ENCODE measurements around the gene TMEM231. TPM values are rescaled to one million over a fixed set of nuclear protein-coding genes. Genes with fewer than 3 reads are reported as not detected.
A peak's percentile ranks its signal among the peaks of the same experiment; 100 is the strongest.

Gene TMEM231
- total RNA-seq, 1 experiment from 2014 or later: 6.6 TPM

DNA sequence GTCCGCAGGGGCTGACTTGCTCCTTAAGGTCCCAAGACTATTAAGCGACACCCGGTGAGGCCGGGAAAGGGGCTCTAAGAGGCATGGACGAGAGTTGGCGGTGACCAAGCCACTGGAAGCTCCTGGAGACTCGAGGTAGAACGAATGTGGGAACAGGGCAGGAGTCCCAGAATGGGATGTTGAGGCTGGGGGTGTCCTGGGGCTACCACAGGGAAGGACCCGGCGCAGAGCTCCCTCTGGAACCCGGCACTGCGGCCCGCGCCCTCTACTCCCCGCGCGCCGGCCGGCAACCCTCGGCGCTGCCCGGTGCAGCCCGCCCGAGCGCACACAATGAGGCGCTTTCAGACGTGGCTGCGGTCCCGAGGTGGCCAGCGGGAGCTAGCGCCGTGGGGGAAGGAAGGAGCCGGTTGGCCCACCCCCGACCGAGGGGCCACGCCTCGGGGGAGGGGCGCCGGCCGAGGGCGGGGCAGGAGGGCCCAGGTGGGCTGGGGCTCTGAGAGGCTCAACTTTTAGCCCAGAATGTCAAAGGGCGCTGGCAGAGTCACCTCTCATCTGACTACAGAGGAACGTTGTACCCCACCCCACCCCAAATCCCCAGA, 60.9 kb downstream of the TMEM231 start, which contains the start of gene CHST6:
CHST6 (minus strand) TSS at position 366 of the 599 bp plus-strand sequence. CDS start 15,613 bp downstream, outside the sequence.
- Mint-ChIP-seq H3K27ac (ENCODE audit: unreplicated experiment) (peak within 1 kb of the TSS; percentile 65), H3K4me3 (ENCODE audit: unreplicated experiment) (peak within 1 kb of the TSS; percentile 94)

DNA sequence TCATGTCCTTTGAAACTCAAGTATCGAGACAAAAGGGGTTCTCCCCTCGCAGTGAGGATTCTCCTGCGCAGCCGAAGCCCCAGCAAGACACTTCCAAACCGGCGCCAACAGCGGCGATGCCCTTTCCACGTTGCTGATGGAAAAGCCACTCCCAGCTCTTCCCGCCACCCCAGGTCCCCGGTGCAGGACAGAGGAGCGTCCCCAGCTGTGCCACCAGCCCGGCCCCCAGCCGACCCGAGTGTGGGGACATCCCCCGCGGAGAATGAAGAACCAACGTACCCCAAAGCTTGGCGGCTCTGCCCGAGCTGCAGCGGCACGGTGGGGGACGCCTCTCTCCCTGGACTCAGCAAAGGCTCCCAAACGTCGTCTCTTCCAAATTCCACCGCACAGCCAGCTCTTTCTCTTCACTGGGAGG, 61.4 kb downstream of the TMEM231 start:
- Histone ChIP-seq H3K4me3 (ENCODE audit: low read depth, low read length) (peak overlapping the region; percentile 49), H3K9me3 (no peaks in the 10 kb centered on the region), H3K36me3 (ENCODE audit: control insufficient read depth, insufficient read depth, low read length) (no peaks in the 10 kb centered on the region), H3K4me1 (no peaks in the 10 kb centered on the region), H3K27me3 (replicated peaks; ENCODE audit: control insufficient read depth, insufficient read depth, low read length) (no peaks in the 10 kb centered on the region)
- Mint-ChIP-seq H3K27ac (ENCODE audit: unreplicated experiment) (peak overlapping the region; percentile 65), H3K27me3 (ENCODE audit: insufficient read depth, unreplicated experiment) (no peaks in the 10 kb centered on the region), H3K9me3 (ENCODE audit: unreplicated experiment) (no peaks in the 10 kb centered on the region), H3K36me3 (ENCODE audit: insufficient read depth, unreplicated experiment) (no peaks in the 10 kb centered on the region), H3K4me1 (ENCODE audit: low read depth, unreplicated experiment) (peaks cover 6% of the 10 kb centered on the region), H3K4me3 (ENCODE audit: unreplicated experiment) (peak overlapping the region; percentile 94)
- BruUV-seq (replicated peaks): no TSS peak
- intact Hi-C loops (cut with micrococcal nuclease; ENCODE audit: unreplicated experiment): no loop called here
- ChIA-PET POLR2A (interaction anchor here (1.0 to 1.3 kb wide), 2 partner anchors 22 to 128 kb away, joined by 3 to 14 read pairs; partner anchors contain the start of gene ADAT1), CTCF (interaction anchor here (0.7 to 2.2 kb wide), 5 partner anchors 22 to 62 kb away, joined by 3 to 17 read pairs (median 4); partner anchors contain the start of genes CFDP1, TMEM170A and TMEM231)
- TF ChIP-seq, protein P1, sequence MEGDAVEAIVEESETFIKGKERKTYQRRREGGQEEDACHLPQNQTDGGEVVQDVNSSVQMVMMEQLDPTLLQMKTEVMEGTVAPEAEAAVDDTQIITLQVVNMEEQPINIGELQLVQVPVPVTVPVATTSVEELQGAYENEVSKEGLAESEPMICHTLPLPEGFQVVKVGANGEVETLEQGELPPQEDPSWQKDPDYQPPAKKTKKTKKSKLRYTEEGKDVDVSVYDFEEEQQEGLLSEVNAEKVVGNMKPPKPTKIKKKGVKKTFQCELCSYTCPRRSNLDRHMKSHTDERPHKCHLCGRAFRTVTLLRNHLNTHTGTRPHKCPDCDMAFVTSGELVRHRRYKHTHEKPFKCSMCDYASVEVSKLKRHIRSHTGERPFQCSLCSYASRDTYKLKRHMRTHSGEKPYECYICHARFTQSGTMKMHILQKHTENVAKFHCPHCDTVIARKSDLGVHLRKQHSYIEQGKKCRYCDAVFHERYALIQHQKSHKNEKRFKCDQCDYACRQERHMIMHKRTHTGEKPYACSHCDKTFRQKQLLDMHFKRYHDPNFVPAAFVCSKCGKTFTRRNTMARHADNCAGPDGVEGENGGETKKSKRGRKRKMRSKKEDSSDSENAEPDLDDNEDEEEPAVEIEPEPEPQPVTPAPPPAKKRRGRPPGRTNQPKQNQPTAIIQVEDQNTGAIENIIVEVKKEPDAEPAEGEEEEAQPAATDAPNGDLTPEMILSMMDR (IDR thresholded peaks at IDR 0.05; ENCODE audit: insufficient read depth in 1 of 2, low read depth in 1 of 2, low read length in 1 of 2, severe bottlenecking in 1 of 2, unreplicated experiment in 1 of 2): no peak
- DNase-seq: peak in 1 of 2 experiments; percentile 22

More for the DNA sequence above, 60.9 kb downstream of the TMEM231 start, which contains the start of gene CHST6:
- Histone ChIP-seq H3K36me3 (ENCODE audit: control insufficient read depth, insufficient read depth, low read length) (no peaks in the 10 kb centered on the region), H3K4me1 (no peaks in the 10 kb centered on the region), H3K4me3 (ENCODE audit: low read depth, low read length) (peak within 1 kb of the TSS; percentile 49), H3K27me3 (replicated peaks; ENCODE audit: control insufficient read depth, insufficient read depth, low read length) (no peaks in the 10 kb centered on the region), H3K9me3 (no peaks in the 10 kb centered on the region)
- H3K9me3 Mint-ChIP-seq (ENCODE audit: unreplicated experiment): no peaks in the 10 kb centered on the region
- TF ChIP-seq, protein P1 (IDR thresholded peaks at IDR 0.05; ENCODE audit: insufficient read depth in 1 of 2, low read depth in 1 of 2, low read length in 1 of 2, severe bottlenecking in 1 of 2, unreplicated experiment in 1 of 2): no peak
- intact Hi-C loops (cut with micrococcal nuclease; ENCODE audit: unreplicated experiment): no loop called here
- no TSS peak for BruUV-seq (replicated peaks)
- POLR2A ChIA-PET: interaction anchor here (1.0 to 1.3 kb wide), 2 partner anchors 22 to 128 kb away, joined by 3 to 14 read pairs; partner anchors contain the start of gene ADAT1
- peak; percentile 69 to 71 for DNase-seq
- CTCF ChIA-PET: interaction anchor here (0.6 to 2.2 kb wide), 6 partner anchors 22 to 363 kb away, joined by 3 to 17 read pairs (median 4); partner anchors contain the start of genes CFDP1, TMEM170A and TMEM231
- peaks cover 6% of the 10 kb centered on the region for H3K4me1 Mint-ChIP-seq (ENCODE audit: low read depth, unreplicated experiment)
- no peaks in the 10 kb centered on the region for H3K36me3 Mint-ChIP-seq (ENCODE audit: insufficient read depth, unreplicated experiment)
- no peaks in the 10 kb centered on the region for H3K27me3 Mint-ChIP-seq (ENCODE audit: insufficient read depth, unreplicated experiment)

DNA sequence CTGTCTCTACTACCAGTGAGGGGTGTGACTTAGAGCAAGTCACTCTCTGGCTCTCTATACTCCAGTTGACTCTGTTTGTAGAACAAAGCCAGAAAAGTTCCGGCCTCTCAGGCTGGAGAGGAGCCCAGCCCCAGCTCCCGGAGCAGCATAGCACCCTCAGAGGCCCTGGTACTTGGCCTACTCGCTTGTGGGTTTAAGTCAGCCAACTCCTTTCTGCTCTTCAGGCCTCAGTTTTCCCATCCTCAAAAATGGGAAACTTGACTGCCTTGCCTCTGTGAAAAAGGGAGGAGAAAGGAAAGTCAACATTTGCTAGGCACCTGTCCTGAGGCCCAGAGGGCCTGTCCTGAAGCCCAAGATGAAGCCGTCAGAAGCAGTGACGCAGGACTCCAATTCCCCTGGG, 61.9 kb downstream of the TMEM231 start:
- no peak for DNase-seq
- ChIA-PET POLR2A (no interaction called here), CTCF (interaction anchor here (1.4 to 2.2 kb wide), 3 partner anchors 23 to 61 kb away, joined by 3 to 17 read pairs (median 4); partner anchors contain the start of genes CFDP1 and TMEM170A)
- Histone ChIP-seq H3K9me3 (no peaks in the 10 kb centered on the region), H3K36me3 (ENCODE audit: control insufficient read depth, insufficient read depth, low read length) (no peaks in the 10 kb centered on the region), H3K4me1 (no peaks in the 10 kb centered on the region), H3K4me3 (ENCODE audit: low read depth, low read length) (peak overlapping the region; percentile 49), H3K27me3 (replicated peaks; ENCODE audit: control insufficient read depth, insufficient read depth, low read length) (no peaks in the 10 kb centered on the region)
- peak overlapping the region; percentile 65 for H3K27ac Mint-ChIP-seq (ENCODE audit: unreplicated experiment)
- no TSS peak for BruUV-seq (replicated peaks)
- H3K36me3 Mint-ChIP-seq (ENCODE audit: insufficient read depth, unreplicated experiment): no peaks in the 10 kb centered on the region
- TF ChIP-seq, protein P1 (IDR thresholded peaks at IDR 0.05; ENCODE audit: insufficient read depth in 1 of 2, low read depth in 1 of 2, low read length in 1 of 2, severe bottlenecking in 1 of 2, unreplicated experiment in 1 of 2): no peak
- peak overlapping the region; percentile 94 for H3K4me3 Mint-ChIP-seq (ENCODE audit: unreplicated experiment)
- no peaks in the 10 kb centered on the region for H3K9me3 Mint-ChIP-seq (ENCODE audit: unreplicated experiment)
- H3K27me3 Mint-ChIP-seq (ENCODE audit: insufficient read depth, unreplicated experiment): no peaks in the 10 kb centered on the region
- intact Hi-C loops (cut with micrococcal nuclease; ENCODE audit: unreplicated experiment): no loop called here
- peaks cover 6% of the 10 kb centered on the region for H3K4me1 Mint-ChIP-seq (ENCODE audit: low read depth, unreplicated experiment)
